HG02763 (cell line): ENCODE data around the gene MGLL.

ENCODE experiments used
- ATAC-seq: cut with Tn5 transposase; IDR thresholded peaks from one replicate; pipeline ENCODE4 v1.9.1; 2021; ENCODE audit warnings: mild to moderate bottlenecking, moderate library complexity; ENCODE audit not compliant: unreplicated experiment

The MGLL gene

GRCh38 chr3:127790882-127791183 is 31.5 kb downstream of the MGLL start:
- peak; percentile 15 for ATAC-seq

- ATAC-seq, result no peak
Observed at GRCh38 chr3:127789990-127790881, 32.1 kb downstream of the MGLL start.

GRCh38 chr3:127789051-127789450 is 33.3 kb downstream of the MGLL start:
- no peak for ATAC-seq

GRCh38 chr3:127788451-127788909 is 33.8 kb downstream of the MGLL start:
- no peak for ATAC-seq

GRCh38 chr3:127787571-127788365 is 34.5 kb downstream of the MGLL start:
- ATAC-seq, result no peak

- ATAC-seq, result no peak
Observed at GRCh38 chr3:127787071-127787490, 35.2 kb downstream of the MGLL start.

GRCh38 chr3:127786353-127787070 is 35.8 kb downstream of the MGLL start:
- no peak for ATAC-seq

- no peak for ATAC-seq
Observed at GRCh38 chr3:127785711-127786265, 36.5 kb downstream of the MGLL start.

GRCh38 chr3:127784865-127785710 is 37.2 kb downstream of the MGLL start:
- no peak for ATAC-seq

GRCh38 chr3:127784283-127784682 is 38.0 kb downstream of the MGLL start:
- ATAC-seq, result no peak

- no peak for ATAC-seq
Observed at GRCh38 chr3:127783642-127784160, 38.6 kb downstream of the MGLL start.

GRCh38 chr3:127783166-127783565 is 39.1 kb downstream of the MGLL start:
- ATAC-seq, result no peak

- no peak for ATAC-seq
Observed at GRCh38 chr3:127781411-127782001, 40.8 kb downstream of the MGLL start.

GRCh38 chr3:127780536-127781400 is 41.5 kb downstream of the MGLL start:
- ATAC-seq, result no peak

GRCh38 chr3:127779747-127780146 is 42.6 kb downstream of the MGLL start:
- ATAC-seq, result no peak

GRCh38 chr3:127777921-127778656 is 44.2 kb downstream of the MGLL start:
- no peak for ATAC-seq

GRCh38 chr3:127777332-127777731 is 45.0 kb downstream of the MGLL start:
- ATAC-seq, result no peak

GRCh38 chr3:127776347-127776746 is 46.0 kb downstream of the MGLL start:
- no peak for ATAC-seq
